ENCODE data around the gene EPB41L1.

DNA sequence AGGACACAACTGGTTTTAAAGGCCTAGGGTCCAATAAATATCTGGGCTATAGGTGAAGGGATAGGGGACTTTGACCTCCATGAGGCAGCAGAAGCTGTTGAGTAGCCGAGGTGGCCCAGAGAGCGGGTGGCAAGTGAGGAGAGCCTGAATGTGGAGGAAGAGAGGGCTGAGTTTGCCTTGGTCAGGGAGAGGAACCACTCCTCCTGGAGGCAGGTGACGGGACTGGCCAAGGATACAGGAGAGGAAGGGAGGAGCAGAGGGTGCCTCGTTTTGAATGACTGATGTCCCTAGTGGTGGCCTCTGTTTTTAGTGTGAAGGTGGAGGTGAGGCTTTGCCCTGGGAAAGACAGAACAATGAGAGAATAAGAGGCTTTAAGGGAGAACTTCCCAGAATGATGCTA is 62.7 kb downstream of the EPB41L1 start:
- TF ChIP-seq, protein P1, sequence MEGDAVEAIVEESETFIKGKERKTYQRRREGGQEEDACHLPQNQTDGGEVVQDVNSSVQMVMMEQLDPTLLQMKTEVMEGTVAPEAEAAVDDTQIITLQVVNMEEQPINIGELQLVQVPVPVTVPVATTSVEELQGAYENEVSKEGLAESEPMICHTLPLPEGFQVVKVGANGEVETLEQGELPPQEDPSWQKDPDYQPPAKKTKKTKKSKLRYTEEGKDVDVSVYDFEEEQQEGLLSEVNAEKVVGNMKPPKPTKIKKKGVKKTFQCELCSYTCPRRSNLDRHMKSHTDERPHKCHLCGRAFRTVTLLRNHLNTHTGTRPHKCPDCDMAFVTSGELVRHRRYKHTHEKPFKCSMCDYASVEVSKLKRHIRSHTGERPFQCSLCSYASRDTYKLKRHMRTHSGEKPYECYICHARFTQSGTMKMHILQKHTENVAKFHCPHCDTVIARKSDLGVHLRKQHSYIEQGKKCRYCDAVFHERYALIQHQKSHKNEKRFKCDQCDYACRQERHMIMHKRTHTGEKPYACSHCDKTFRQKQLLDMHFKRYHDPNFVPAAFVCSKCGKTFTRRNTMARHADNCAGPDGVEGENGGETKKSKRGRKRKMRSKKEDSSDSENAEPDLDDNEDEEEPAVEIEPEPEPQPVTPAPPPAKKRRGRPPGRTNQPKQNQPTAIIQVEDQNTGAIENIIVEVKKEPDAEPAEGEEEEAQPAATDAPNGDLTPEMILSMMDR (conservative IDR thresholded peaks at IDR 0.05), result no peak; the same call in 1 of the 2 replicates
- TF ChIP-seq ZFX (IDR thresholded peaks at IDR 0.05), result no peak
